GM19351 (cell line): ENCODE measurements around the gene GUCA2A.

Experiments used
- ATAC-seq: cut with Tn5 transposase; IDR thresholded peaks from one replicate; pipeline ENCODE4 v1.9.1; 2021; ENCODE audit warnings: mild to moderate bottlenecking, moderate library complexity; ENCODE audit not compliant: unreplicated experiment

The GUCA2A gene

DNA sequence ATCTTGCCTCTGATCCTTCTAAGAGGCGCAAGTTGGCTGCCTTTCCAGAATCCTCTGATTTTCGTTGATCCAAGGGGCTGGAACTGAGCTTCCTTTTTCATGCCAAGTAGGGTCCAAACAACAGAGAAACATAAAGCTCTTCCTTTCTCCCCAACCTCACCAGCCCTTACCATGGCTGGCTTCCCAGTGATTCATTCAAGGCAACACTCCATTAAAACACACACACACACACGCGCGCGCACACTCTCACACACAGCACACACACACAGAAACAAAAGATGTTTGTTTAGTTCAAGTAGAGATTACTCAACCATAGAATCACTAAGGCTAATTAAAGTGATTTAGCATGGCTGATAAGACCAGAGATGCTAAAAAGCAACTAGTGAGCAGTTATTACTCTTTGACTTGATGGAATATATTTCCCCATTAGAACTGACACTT, 13.0 kb upstream of the GUCA2A start:
- ATAC-seq = no peak

DNA sequence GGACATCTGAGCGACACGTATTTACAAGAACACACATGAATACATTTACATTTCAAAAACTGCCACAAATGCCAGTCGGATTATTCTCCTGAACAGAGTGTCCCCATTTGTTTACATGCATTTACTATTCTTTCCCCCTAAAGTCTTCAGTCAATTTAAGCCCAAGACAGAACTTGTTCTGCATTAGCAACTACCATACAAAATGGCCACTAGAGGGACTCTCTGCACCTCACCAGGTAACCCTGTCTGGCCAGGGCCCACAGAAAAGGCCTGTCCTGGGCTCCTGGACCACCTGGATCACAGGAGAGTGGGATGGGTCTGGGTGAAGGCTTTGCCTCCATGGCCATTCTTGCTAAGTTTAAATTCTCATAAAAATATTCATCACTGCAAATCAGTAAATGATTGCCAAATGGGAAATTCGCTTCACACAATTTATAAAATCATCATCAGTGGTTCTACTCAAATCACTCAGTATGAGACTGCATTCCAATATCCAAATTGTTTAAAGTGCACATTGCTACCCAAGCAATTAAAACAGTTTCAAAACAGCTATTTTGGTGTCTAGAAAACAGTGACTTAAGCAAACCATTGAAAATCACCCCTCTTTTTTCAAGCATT, 12.5 kb upstream of the GUCA2A start:
- ATAC-seq = no peak

DNA sequence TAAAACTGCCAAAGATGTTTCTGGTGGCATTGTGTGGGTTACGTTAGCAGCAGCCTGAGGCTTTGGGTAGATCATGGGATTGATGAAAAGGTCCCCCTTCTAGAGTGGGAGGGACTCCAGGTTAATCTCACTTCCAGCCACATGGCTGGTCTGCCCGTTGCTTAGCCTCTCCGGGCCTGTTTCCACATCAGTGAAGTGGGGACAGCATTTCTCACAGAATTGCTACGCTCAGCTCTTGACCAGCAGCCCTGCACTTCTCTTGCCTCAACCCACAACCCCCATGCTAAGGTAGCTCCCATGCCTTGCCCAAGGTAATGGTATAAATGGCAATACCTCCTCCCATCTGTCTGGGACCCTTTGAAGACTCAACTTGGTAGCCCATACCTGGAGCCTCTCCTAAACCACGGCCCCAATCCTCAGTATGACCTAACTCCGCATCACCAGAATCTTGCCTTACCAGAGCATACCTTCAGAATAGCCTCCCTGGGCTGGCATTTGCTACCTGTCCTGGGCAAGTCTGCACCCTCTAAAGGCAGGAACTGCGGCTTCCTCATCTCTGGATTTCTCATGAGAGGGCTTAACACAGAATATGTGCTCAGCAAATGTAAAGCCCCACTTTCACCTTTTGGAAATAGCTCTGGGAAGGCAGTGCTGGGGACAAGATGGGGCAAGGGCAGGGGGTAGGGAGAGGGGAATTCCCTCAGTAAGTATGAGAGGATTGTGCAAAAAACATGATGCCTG, 10.9 kb upstream of the GUCA2A start:
- no peak for ATAC-seq

DNA sequence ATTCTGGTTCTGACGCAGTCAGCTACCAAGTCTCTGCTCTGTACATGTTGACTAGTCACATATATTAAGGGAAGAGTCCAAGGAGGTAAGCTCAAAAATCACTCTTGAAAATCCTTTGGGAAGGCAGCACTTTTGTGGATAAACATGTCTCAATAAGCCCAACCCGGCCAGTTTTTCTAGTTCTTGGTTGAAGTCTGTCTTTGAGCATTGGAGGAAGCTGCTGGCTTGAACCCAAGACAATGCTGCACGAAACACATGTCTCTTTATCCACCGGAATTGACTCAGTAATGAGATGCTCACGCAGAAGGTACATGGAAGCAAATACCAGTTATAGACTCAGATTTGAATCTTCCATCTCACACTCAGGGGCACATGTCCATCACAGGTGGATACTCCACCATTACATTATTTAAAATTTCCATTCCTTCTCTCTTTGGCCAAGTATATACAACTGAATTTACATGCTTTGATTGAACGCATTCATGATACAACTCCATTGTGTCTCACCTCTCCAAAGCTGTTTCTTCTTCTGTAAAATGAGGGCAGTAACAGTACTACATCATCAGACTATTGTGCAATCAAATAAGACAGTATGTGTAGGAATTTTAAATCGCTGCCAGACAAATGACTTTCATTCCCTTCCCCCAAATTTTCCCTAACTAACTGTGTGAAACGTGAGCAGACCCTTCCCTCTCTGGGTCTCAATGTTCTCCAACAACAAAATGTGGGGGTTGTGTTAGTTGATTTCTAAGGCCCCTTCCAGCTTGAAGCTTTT, 9.6 kb upstream of the GUCA2A start:
- ATAC-seq = no peak

DNA sequence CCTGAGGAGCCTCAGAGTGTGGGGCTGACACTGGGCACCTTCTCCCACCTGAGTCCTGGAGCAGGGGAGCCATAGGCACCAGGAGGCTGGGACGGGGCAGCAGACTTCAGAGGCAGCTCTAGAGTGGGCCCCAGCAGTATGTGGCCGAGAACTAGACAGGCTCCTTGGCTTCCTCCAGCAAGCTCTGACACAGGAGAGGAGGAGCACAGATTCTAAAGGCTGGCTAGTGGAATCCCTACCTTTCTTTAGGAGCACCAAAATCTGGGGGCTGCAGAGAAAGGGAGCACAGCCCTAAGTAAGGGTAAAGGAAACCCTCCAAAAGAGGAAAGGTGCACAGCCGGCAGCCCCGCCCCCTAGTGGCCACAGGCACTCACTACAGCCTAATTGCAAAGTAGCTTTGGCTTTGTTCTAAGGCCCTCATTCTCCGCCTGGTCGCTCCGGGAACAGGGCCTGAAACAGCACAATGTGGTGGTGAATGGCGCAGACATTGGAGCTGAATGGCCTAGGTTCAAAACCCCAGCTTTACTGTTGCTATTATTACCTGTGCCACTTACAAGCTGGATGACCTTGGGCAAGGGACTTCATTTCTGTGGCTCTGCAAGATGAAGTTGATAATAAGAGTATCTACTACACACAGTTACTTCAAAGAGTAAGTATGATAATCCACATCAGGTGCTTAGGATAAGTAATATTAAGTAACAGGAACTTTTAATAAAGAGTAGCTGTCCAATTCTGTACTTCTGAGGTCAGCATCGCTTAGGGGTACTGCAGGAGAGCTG, 8.8 kb upstream of the GUCA2A start:
- ATAC-seq = no peak

DNA sequence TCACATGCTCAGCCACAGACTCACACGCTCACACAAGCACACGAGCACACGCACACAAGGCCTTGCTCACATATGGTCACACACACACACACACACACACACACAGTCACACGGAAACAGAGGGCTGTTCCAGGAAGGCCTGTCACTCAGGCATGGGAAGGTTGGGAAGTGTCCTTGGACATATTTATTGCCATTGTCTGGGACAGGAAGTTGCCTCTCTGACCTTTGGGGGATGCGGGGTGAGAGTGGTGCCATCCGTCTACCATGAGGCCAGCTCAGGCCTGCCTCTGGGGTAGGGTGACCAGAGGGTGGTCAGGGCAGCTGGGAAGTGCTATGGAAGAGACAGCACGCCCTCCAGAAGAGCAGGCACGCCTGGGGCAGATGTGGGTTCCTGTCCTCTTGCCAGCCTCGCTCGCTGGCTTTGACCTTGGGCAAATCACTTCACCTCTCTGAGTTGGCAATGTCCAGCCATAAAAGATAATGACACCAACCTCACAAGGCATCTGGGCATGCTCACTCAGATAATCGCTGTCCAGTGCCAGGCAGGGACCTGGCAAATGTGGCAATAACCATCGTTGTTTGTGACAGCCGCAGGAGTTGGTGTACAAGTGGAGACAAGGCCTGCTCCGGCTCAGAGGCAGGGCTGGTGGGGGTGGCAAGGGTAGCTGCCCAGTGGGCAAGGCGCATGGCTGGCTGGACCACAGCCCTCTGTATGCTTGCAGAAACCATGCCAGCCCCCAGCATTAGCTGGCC, 8.0 kb upstream of the GUCA2A start:
- no peak for ATAC-seq

DNA sequence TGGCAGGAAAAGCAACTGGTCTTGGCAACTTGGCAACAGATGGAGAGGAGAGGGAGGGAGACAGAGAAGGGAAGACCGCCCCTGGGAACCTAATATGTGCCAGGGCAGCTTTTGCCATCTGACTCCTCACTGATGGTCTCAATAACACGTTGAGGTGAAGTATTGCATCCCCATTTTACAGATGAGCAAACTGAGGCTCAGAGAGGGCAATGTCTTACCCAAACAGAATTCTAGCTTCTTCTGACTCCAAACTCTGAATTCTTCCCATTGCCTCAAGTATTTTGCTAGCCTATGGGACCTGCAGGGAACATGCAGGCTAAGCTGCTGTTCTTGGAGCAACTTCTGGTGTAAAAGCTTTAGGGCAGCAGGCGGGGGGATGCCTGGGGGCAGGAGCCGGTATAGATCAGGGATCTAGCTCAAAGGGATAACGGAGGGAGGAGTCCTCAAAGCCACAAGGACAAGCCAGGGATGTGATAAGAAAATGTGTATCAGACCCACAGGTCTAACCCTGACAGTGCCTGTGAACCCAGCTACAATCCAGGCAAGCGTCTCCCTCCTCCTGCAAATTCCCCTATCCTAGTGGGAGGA, 7.2 kb upstream of the GUCA2A start:
- no peak for ATAC-seq

DNA sequence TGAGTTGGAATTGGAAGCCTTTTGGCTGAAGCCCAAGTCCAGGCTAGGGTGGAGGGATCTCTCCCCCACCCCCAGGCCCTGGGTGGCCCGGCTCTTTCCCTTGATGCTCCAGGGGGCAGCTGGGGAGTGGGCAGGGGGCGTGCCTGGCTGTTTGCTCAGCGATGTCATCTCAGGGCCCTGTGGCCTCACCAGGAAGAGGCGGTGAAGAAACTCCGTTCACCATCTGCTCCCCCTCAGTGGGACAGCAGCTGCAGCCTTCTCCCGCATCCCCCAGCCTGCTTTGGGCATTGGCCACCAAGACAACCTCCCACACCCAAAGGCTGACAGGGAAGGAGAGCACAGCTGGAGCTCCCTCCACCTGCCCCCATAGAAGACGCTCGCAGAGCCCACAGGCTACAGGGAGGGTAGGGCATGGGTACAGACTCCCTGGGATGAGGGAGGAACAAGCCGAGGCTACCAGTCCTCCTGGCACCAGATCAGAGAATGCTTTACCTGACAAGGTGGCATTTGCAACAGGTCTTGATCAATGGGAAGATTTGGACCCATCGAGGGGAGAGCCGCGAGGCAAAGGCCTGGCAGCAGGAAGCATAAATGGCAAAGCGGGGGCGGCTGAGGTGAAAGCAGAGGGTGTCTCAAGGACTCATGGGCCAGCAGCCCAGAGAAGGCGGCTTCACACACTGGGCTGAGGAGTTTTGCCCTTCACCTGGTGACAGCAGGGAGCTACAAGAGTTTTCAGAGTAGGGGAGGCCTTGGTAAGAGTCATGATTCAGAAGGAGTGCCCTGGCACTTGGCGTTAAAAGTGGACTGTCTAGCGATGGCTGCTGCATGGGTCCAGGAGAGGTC, 6.5 kb upstream of the GUCA2A start:
- ATAC-seq = no peak

DNA sequence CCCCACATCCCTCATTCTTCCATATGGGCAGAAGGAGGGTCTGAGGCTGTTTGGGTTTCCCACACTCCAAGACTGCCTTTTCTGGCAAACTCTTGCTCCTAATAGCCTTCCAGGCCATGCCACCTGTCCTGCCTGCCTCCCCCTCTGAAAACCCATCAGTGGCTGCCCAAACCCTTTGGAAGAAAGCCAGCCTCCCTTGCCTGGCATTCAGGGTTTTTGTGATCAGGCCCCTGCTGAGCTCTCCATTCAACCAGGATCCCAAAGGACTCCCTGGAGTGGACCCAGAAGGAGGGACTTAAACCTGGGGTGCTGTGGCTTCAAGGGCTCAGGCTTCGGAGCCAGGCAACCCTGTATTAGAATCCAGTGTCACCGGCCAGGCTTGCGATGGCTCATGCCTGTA, 4.2 kb upstream of the GUCA2A start:
- ATAC-seq = no peak

DNA sequence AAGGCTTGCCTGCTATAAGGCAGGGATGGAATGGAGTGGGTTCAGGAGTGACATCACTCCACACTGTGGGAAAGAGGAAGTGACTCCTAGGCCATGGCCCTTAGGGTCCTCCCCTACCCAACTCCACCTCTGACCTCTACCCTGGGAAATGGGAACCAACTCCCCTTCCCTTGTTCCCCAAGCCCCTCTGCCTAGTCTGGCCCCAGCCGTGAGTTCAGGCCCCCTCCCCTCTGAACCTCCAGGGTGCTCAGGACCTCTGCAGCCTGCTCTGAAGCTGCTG, 3.8 kb upstream of the GUCA2A start:
- ATAC-seq = no peak

DNA sequence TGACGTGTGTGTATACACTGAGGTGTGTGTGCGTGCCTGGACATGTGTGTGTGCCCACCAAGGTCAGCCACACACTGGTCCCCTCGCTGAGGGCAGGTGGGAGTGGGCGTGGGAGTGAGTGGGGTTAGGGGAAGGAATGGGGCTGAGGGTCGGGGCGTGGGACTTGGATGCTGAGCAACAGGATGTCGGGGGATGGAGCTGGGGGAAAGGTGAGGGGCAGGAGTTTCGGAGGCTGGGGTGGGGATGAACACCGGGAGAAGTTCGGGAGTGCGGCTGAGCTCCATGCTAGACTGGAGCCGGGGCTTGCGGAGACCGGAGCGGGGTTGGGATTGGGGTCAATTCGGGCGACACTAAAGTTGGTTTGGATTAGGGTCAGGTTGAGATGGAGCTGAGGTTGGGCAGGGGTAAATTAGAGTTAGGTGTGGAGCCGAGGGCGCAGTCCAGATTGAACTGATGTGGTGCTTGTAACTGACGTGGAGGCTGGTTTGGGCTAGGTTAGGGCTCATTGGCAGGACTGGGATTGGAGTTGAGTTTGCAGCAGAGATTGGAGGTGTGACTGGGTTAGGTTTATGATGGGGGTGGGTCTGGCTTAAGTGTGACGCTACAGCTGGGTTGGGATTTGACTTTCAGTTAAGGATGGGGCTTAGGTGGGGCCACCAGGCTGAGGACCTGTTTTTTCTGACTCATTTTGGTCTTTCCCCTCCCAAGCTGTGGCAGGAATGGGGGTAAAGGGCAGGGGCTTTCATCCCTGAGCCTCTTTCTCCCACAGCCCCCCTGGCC, 3.3 kb upstream of the GUCA2A start:
- no peak for ATAC-seq

DNA sequence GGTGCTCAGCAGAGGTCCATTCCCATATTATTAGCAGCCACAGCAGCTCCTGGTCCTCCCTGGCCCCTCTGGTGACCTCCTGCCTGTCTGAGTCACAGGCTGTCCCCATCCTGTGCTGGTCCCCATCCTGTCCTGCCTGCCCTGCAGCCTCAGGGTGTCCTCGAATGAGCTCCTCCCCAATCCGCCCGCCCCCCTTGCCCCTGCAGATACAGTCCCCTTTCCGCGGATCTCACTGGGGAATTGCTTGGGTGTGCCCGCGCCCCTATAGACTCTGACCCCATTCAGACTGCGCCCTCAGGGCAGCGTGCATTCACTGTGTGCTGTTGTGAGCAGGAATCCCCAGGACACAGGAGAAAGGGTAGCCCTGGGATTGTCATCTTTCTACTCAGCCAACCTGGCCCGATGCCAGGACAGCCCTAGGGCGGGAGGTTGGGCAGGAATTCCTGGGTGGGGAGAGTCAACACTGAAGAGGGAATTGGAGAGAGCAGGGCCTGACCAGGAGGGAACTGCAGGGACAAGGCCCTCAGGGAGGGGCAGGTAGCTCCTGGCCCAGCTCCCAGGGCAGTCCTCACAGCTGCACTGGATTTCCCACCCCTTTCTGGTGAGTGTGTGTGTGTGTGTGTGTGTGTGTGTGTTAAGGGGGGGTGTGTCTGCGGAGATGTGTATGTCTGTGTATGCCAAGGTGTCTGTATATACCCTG, 1.1 kb upstream of the GUCA2A start:
- ATAC-seq = no peak

DNA sequence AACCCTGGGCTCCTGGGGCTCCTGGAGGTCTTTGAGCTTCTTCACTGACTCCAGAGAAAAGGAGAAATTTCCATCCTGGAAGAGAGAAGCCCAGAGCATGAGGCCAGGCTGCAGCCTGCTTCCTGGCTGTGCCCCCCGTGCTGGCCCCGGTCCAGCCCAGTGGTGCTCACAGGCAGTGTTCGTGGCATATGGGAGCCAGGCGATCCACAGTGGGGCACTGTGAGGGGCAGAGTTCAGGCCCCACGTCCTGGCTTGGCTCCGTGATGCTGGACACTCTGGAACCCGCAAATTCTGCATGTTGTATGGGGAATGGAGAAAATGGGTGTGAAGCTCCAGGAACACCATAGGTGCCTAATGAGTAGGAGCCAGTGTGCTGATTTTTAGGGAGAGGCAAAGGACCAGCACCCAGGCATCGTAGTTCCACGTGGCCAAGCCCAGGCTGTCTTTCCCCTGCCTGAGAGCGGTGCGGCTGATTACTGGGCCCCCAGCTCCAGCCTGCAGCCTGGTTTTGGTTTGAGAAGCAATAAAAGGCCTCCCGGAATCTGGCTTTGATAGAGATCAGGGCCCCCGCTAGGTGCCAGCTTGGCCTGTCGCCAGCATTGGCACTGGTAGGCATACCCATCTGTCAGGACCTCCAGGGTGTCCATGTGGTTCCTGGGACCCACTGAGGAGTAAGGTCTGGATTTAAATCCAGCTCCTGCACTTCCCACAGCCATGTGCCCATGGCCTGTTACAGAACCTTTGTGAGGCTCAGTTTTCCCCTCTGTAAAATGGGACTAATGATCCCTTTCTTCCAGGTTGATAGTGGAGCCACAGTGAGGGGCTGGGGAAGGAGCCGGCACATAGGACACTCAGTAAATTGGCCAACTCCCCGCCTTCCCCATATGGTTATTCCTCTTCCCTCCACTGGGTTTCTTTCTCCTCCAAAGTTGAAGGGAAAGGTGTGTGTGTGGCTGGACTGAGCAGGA, 725 bp downstream of the GUCA2A start:
- ATAC-seq = no peak

DNA sequence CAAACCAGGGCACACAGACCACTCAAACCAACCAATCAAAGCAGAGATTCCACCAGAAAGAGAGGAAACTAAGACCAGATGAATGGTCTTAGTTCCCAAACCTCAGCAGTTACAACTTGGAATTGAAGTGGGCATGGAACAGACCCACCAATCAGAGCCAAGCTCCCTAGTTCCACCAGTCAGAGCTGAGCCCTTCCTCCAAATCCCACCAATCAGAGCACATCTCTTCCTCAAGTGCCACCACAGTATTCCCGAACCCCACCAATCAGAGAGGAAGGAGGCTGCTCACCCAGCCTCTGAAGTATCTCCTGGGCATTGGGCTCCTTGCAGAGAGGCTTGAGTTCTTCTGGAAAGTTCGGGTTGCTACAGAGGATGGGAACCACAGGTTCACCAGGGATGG, 1.4 kb downstream of the GUCA2A start:
- ATAC-seq = no peak

DNA sequence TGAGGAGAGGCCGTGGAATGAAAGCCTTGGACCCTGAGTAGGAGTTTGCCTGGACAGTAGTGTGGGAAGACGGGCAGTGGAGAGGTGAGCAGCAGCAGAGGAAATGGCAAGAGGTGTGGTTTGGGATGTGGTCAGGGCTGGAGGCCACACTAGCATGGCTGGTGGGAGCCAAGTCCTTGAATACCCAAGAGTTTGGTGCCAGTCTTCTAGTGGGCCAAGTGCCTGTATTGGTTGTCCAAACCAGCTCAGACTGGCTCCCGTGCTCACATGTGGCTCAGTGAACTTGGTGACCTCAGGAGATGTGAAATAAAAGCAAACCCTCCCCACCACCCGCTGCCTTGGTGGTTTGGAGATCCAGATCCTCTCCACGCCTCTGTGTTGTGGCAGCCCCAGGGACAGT, 2.4 kb downstream of the GUCA2A start:
- no peak for ATAC-seq

DNA sequence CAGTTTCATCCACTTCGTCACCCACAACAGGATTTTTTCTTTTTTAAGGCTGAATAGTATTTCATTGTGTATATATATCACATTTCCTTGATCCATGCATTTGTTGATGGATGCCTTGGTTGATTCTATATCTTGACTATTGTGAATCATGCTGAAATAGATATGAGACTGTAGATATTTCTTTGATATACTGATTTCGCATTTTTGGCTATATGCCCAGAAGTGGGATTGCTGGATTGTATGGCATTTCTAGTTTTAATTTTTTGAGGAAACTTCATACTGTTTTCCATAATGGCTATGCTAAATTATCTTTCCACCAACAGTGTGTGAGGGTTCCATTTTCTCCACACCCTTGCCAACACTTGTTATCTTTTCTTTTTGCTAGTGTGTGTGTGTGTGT, 6.4 kb downstream of the GUCA2A start:
- ATAC-seq = no peak

DNA sequence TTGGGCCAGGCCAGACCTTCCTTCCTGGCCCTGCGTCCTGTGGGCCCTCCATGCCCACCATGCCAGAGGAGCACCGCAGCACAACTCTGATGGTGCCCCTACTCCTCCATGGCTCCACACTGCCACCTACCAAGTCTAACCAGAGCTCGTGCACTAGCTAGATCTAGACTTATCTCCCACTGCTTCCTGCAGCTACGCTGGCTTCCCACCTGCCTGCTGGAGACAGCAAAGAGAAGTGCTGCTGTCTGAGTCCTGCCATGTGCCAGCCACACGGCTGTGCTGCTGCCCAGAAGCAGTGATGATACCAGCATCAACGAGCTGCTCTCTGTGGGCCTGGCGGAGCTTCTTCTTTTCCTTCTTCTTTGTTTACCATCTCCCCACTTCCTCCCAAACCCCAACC, 6.9 kb downstream of the GUCA2A start:
- no peak for ATAC-seq
